ENCODE measurements around the gene GARIN5B. TPM values are rescaled to one million over a fixed set of nuclear protein-coding genes. Genes with fewer than 3 reads are reported as not detected.

Gene GARIN5B
- total RNA-seq, 1 experiment from 2014 or later = not detected

- Histone ChIP-seq H3K36me3 (peaks cover 3% of the 10 kb centered on the region), H3K27me3 (no peaks in the 10 kb centered on the region; the same call in 1 of the 2 replicates), H3K4me1 (peaks cover 7% of the 10 kb centered on the region; the same call in 1 of the 2 replicates), H3K27ac (no peak overlapping the region), H3K9me3 (replicated peaks) (no peaks in the 10 kb centered on the region), H3K4me3 (no peak overlapping the region)
- DNase-seq = no peak
Observed at GRCh38 chr19:55353356-55353802, 9.7 kb downstream of the GARIN5B start.

DNA sequence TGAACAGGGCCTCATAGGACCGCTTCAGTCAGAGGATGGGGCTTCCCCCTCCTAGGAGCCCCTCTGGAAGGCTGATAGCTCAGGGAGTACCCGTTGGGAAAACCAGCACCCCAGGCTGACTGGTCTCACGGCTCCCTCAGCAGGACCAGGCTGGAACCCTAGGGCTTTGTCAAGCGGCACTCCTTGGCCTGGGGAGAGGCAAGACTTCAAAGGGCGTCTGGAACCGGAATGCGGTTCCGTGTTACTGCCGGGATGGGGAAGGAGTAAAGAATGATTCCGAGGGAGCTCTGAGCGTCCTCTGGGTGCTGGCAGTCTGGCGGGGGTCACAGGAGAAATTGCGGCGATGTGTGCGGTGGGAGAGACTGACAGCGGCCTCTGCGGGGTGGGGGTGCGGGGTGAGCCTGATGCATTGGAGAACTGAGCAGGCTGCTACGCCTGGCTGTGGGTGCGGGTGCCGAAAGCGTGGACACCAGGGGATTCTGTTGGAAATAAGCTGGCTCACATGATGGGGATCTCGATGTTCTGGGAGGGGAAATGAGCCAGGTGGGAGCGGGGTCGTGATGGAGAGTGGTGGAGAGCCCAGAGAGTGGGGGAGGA lies 10.4 kb downstream of the GARIN5B start:
- no peaks in the 10 kb centered on the region; the same call in 1 of the 2 replicates for H3K27me3 ChIP-seq
- no peak overlapping the region for H3K4me3 ChIP-seq
- peaks cover 7% of the 10 kb centered on the region; the same call in 1 of the 2 replicates for H3K4me1 ChIP-seq
- H3K27ac ChIP-seq = no peak overlapping the region
- H3K36me3 ChIP-seq = peaks cover 3% of the 10 kb centered on the region
- DNase-seq = no peak
- no peaks in the 10 kb centered on the region for H3K9me3 ChIP-seq (replicated peaks)

GRCh38 chr19:55352040-55352439 lies 11.0 kb downstream of the GARIN5B start:
- peaks cover 7% of the 10 kb centered on the region; the same call in 1 of the 2 replicates for H3K4me1 ChIP-seq
- DNase-seq = no peak
- no peak overlapping the region for H3K27ac ChIP-seq
- H3K36me3 ChIP-seq = peaks cover 4% of the 10 kb centered on the region
- no peak overlapping the region for H3K4me3 ChIP-seq
- no peaks in the 10 kb centered on the region; the same call in 1 of the 2 replicates for H3K27me3 ChIP-seq
- no peaks in the 10 kb centered on the region for H3K9me3 ChIP-seq (replicated peaks)

GRCh38 chr19:55350620-55351315 lies 12.3 kb downstream of the GARIN5B start:
- H3K27me3 ChIP-seq = no peaks in the 10 kb centered on the region; the same call in 1 of the 2 replicates
- H3K4me3 ChIP-seq = no peak overlapping the region
- DNase-seq = no peak
- no peaks in the 10 kb centered on the region for H3K9me3 ChIP-seq (replicated peaks)
- H3K36me3 ChIP-seq = peaks cover 5% of the 10 kb centered on the region
- peaks cover 10% of the 10 kb centered on the region for H3K4me1 ChIP-seq
- no peak overlapping the region for H3K27ac ChIP-seq

- no peak for DNase-seq
- Histone ChIP-seq H3K4me1 (peaks cover 27% of the 10 kb centered on the region), H3K36me3 (peaks cover 5% of the 10 kb centered on the region), H3K9me3 (replicated peaks) (no peaks in the 10 kb centered on the region), H3K4me3 (no peak overlapping the region), H3K27me3 (no peaks in the 10 kb centered on the region), H3K27ac (no peak overlapping the region)
Observed at GRCh38 chr19:55348317-55349034, 14.6 kb downstream of the GARIN5B start.

DNA sequence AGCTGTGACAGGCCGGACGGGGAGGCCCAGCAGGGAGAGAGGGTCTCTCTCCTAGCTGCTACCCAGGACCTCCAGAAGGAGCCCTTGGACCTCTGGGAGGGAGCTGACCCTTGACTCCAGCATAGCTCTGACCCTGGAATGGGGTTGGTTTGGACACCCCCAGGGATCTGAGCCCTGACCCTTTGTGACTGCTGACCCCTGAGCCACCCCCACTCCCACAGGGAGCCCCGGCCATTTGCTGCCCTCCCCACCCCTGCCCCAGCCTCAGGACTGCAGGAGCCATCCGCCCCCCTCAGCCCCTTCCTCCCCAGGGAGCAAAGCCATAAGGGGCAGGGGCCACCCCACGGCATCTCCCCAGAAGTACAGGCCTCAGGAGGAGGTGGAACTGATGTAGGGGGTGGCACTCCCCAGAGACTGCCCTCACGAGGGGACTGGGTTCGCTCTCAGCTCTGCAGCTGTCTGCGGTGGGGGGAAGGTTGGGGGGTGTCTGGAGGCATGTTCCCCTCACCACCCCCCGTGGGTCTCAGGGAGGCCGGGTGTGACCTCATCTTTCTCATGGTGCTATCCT lies 15.5 kb downstream of the GARIN5B start:
- Histone ChIP-seq H3K4me3 (no peak overlapping the region), H3K27ac (no peak overlapping the region), H3K4me1 (peaks cover 27% of the 10 kb centered on the region), H3K9me3 (replicated peaks) (no peaks in the 10 kb centered on the region), H3K36me3 (peaks cover 9% of the 10 kb centered on the region), H3K27me3 (no peaks in the 10 kb centered on the region)
- no peak for DNase-seq

DNA sequence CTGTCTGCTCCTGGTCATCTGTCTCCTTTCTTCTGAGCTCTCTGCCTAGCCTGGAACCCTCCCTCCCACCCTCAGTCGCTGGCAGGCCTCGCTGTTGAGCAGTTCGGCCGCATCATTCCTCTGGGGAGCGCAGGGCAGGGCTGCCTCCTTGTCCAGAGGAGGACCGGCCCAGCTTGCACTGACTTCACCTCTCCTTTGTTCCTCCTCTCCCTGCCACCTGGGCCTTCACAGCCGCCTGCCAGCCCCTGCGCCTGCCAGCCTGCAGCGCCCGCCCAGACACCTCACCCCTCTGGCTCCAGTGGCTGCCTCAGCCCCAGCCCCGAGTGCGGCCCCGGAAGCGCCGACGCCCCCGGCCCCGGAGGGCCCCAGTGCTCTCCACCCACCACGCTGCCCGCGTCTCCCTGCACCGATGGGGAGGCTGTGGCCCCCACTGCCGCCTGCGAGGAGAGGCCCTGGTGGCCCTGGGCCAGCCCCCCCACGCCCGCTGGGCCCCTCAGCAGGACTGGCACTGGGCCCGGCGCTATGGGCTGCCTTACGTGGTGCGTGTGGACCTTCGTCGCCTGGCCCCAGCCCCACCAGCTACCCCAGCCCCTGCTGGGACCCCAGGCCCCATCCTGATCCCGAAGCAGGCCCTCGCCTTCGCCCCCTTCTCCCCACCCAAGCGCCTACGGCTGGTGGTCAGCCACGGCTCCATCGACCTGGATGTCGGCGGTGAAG lies 16.2 kb downstream of the GARIN5B start:
- Histone ChIP-seq H3K4me1 (peaks cover 27% of the 10 kb centered on the region), H3K4me3 (no peak overlapping the region)

GRCh38 chr19:55345818-55346724 lies 17.0 kb downstream of the GARIN5B start:
- Histone ChIP-seq H3K4me1 (peaks cover 31% of the 10 kb centered on the region), H3K27me3 (no peaks in the 10 kb centered on the region), H3K4me3 (no peak overlapping the region), H3K36me3 (peaks cover 9% of the 10 kb centered on the region), H3K9me3 (replicated peaks) (no peaks in the 10 kb centered on the region), H3K27ac (no peak overlapping the region)
- DNase-seq = peak; percentile 69 to 82

More for the DNA sequence above, 16.2 kb downstream of the GARIN5B start:
- Histone ChIP-seq H3K36me3 (peaks cover 9% of the 10 kb centered on the region), H3K27me3 (no peaks in the 10 kb centered on the region), H3K27ac (no peak overlapping the region), H3K9me3 (replicated peaks) (no peaks in the 10 kb centered on the region)
- DNase-seq = no peak

DNA sequence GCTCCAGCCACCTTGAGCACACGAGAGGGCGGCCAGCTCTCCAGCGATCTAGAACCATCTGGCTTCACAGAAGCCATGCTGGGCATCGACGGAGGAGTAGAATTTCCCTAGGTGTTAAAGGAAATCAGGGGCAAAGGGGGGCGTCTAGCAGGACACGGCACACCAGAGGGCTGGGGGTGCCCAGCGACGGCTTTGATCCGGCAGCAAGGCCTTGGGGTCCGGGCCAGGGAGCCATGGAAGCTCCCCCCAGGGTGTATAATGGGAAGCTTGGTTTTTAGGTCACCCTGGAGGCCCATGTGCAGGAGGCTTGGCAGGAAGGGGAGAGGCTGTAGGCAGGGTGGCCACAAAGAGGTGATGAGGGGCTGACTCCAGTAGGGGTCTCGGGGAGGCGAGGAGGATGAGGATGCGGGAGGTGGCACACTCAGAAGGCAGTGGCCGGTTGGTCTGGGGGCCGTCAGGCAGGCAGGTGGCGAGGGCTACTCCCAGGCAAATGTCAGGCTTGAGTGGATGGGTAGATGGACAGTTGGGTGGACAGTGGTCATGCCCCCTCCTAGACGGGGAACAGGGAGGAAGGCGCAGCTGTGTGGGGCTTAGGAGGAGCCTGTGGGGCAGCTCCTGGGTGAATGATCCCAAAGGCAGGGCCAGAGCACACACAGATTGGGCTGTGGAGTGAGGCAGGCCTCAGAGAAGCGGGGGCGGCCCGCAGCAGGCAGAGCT lies 17.8 kb downstream of the GARIN5B start:
- no peak overlapping the region for H3K4me3 ChIP-seq
- H3K27me3 ChIP-seq = no peaks in the 10 kb centered on the region
- peaks cover 9% of the 10 kb centered on the region for H3K36me3 ChIP-seq
- H3K27ac ChIP-seq = no peak overlapping the region; the same call in 1 of the 2 replicates
- peaks cover 31% of the 10 kb centered on the region for H3K4me1 ChIP-seq
- H3K9me3 ChIP-seq (replicated peaks) = no peaks in the 10 kb centered on the region
- DNase-seq = no peak

- Histone ChIP-seq H3K9me3 (replicated peaks) (no peaks in the 10 kb centered on the region), H3K4me3 (no peak overlapping the region), H3K36me3 (peaks cover 7% of the 10 kb centered on the region), H3K27ac (peak overlapping the region; percentile 16; the same call in 1 of the 2 replicates), H3K4me1 (peaks cover 31% of the 10 kb centered on the region), H3K27me3 (no peaks in the 10 kb centered on the region)
- DNase-seq = peak; percentile 92 to 93
Observed at GRCh38 chr19:55344444-55344843, 18.6 kb downstream of the GARIN5B start.

GRCh38 chr19:55341595-55342531 lies 21.2 kb downstream of the GARIN5B start:
- H3K36me3 ChIP-seq = peaks cover 4% of the 10 kb centered on the region
- no peaks in the 10 kb centered on the region for H3K27me3 ChIP-seq
- no peak for DNase-seq
- H3K27ac ChIP-seq = no peak overlapping the region
- no peaks in the 10 kb centered on the region for H3K9me3 ChIP-seq (replicated peaks)
- H3K4me1 ChIP-seq = peaks cover 31% of the 10 kb centered on the region
- H3K4me3 ChIP-seq = peak overlapping the region; percentile 73

GRCh38 chr19:55341171-55341588 lies 21.9 kb downstream of the GARIN5B start:
- Histone ChIP-seq H3K4me3 (peak overlapping the region; percentile 73), H3K27me3 (no peaks in the 10 kb centered on the region), H3K36me3 (peaks cover 4% of the 10 kb centered on the region), H3K9me3 (replicated peaks) (no peaks in the 10 kb centered on the region), H3K4me1 (peaks cover 31% of the 10 kb centered on the region), H3K27ac (peak overlapping the region; percentile 51; the same call in 1 of the 2 replicates)
- DNase-seq = peak; percentile 83 to 86

Data from SJCRH30 (cell line).